Neuron (in vitro differentiated cells): ENCODE data around the gene DNAAF2.
A peak's percentile ranks its signal among the peaks of the same experiment; 100 is the strongest.
"Not testable (repeated sequence)": the region's sequence is repeated elsewhere in the genome, so short reads cannot be mapped to it uniquely, and the experiment has no call there.

Experiments
- H2AFZ ChIP-seq: one replicate; pipeline ENCODE4 v1.6.1; 2013; ENCODE audit warnings: low read depth, mild to moderate bottlenecking, inconsistent platforms, low read length, moderate library complexity
- H3K27me3 ChIP-seq: one replicate; pipeline ENCODE4 v1.6.1; 2013; ENCODE audit warnings: low read length; ENCODE audit not compliant: insufficient read depth
- H3K36me3 ChIP-seq: one replicate; pipeline ENCODE4 v1.6.1; 2013; ENCODE audit warnings: low read length; ENCODE audit not compliant: insufficient read depth
- H3K4me1 ChIP-seq: one replicate; pipeline ENCODE4 v1.6.1; 2013; ENCODE audit warnings: low read length; ENCODE audit not compliant: insufficient read depth
- H3K4me3 ChIP-seq: 2 replicates; pipeline ENCODE4 v1.5.1; 2013; ENCODE audit warnings: mild to moderate bottlenecking, low read length, moderate library complexity
- H3K9me3 ChIP-seq: one replicate; pipeline ENCODE4 v1.6.1; 2013; ENCODE audit warnings: low read length

Gene DNAAF2

DNA sequence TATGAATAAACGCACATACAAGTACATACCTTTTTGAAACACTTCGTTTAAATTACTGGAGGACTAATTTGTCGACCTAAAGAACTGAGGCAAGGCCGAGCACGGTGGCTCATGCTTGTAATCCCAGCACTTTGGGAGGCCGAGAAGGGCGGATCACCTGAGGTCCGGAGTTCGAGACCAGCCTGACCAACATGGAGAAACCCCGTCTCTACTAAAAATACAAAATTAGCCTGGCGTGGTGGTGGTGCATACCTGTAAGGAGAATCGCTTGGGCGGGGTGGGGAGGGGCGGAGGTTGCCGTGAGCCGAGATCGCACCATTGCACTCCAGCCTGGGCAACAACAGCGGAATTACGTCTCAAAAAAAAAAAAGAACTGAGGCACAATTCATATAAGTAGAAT, 15.8 kb downstream of the DNAAF2 start:
- H3K9me3 ChIP-seq, H3K27me3 ChIP-seq, H2AFZ ChIP-seq: not testable (repeated sequence)
- peaks cover 31% of the 10 kb centered on the region for H3K36me3 ChIP-seq
- peaks cover 37% of the 10 kb centered on the region for H3K4me1 ChIP-seq
- H3K4me3 ChIP-seq, result peak overlapping the region; percentile 88

GRCh38 chr14:49617852-49618519, 17.1 kb downstream of the DNAAF2 start:
- Histone ChIP-seq H3K9me3 (no peaks in the 10 kb centered on the region), H3K27me3 (no peaks in the 10 kb centered on the region), H3K4me3 (no peak overlapping the region), H2AFZ (no peak overlapping the region), H3K36me3 (peaks cover 32% of the 10 kb centered on the region), H3K4me1 (peaks cover 30% of the 10 kb centered on the region)

DNA sequence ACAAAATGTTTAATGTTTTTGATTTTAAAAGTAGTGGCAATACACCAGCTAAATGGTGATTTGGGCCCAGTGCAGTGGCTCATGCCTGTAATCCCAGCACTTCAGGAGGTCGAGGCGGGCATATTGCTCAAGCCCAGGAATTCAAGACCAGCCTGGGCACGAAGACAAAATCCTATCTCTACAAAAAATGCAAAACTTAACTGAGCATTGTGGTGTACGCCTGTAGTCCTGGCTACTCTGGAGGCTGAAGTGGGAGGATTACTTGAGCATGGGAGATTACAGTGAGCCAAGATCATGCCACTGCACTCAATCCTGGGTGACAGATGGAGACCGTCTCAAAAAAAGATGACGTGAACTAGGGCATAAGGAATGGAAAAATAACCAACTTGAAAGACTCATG, 19.3 kb downstream of the DNAAF2 start:
- peaks cover 34% of the 10 kb centered on the region for H3K36me3 ChIP-seq
- no peaks in the 10 kb centered on the region for H3K27me3 ChIP-seq
- no peaks in the 10 kb centered on the region for H3K9me3 ChIP-seq
- H2AFZ ChIP-seq, result no peak overlapping the region
- peaks cover 12% of the 10 kb centered on the region for H3K4me1 ChIP-seq
- no peak overlapping the region for H3K4me3 ChIP-seq

GRCh38 chr14:49614196-49614595, 20.8 kb downstream of the DNAAF2 start:
- no peak overlapping the region for H2AFZ ChIP-seq
- H3K4me1 ChIP-seq, result peaks cover 5% of the 10 kb centered on the region
- no peak overlapping the region for H3K4me3 ChIP-seq
- no peaks in the 10 kb centered on the region for H3K9me3 ChIP-seq
- H3K36me3 ChIP-seq, result peaks cover 41% of the 10 kb centered on the region
- H3K27me3 ChIP-seq, result no peaks in the 10 kb centered on the region

DNA sequence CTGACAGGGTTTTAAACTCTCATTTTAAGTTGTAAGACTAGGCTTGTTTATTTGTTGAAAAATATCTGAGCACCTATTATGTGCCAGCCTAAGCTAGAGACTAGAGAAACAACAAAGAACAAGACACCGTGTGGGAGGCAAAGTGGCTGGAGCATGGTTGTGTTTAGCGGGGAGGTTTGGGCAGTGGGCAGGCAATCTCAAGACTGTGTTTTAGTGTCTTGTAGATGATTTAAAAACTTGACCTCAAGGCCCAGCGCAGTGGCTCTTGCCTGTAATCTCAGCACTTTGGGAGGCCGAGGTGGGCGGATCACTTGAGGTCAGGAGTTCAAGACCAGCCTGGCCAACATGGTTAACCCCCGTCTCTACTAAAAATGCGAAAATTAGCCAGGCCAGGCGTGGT, 22.4 kb downstream of the DNAAF2 start:
- H3K4me3 ChIP-seq, result no peak overlapping the region
- H3K27me3 ChIP-seq, result no peaks in the 10 kb centered on the region
- H3K4me1 ChIP-seq, result no peaks in the 10 kb centered on the region
- H3K36me3 ChIP-seq, result peaks cover 30% of the 10 kb centered on the region
- no peaks in the 10 kb centered on the region for H3K9me3 ChIP-seq
- H2AFZ ChIP-seq, result no peak overlapping the region

- H3K4me1 ChIP-seq, result no peaks in the 10 kb centered on the region
- H3K27me3 ChIP-seq, result no peaks in the 10 kb centered on the region
- H2AFZ ChIP-seq, result no peak overlapping the region
- H3K9me3 ChIP-seq, result no peaks in the 10 kb centered on the region
- no peak overlapping the region for H3K4me3 ChIP-seq
- peaks cover 30% of the 10 kb centered on the region for H3K36me3 ChIP-seq
Observed at GRCh38 chr14:49612251-49612650, 22.8 kb downstream of the DNAAF2 start.

- Histone ChIP-seq H3K27me3 (no peaks in the 10 kb centered on the region), H3K9me3 (no peaks in the 10 kb centered on the region), H3K36me3 (peaks cover 45% of the 10 kb centered on the region), H2AFZ (no peak overlapping the region), H3K4me1 (no peaks in the 10 kb centered on the region), H3K4me3 (no peak overlapping the region)
Observed at GRCh38 chr14:49607583-49607982, 27.5 kb downstream of the DNAAF2 start.

GRCh38 chr14:49598485-49599300, 36.4 kb downstream of the DNAAF2 start, which contains the start of gene LRR1:
LRR1 (plus strand) TSS chr14:49598940; CDS start chr14:49599021, 81 bp downstream.
- peaks cover 14% of the 10 kb centered on the region for H3K36me3 ChIP-seq
- peaks cover 15% of the 10 kb centered on the region for H3K4me1 ChIP-seq
- peak within 1 kb of the TSS; percentile 95 for H2AFZ ChIP-seq
- H3K27me3 ChIP-seq, result no peaks in the 10 kb centered on the region
- no peaks in the 10 kb centered on the region for H3K9me3 ChIP-seq
- H3K4me3 ChIP-seq, result peak within 1 kb of the TSS; percentile 98

DNA sequence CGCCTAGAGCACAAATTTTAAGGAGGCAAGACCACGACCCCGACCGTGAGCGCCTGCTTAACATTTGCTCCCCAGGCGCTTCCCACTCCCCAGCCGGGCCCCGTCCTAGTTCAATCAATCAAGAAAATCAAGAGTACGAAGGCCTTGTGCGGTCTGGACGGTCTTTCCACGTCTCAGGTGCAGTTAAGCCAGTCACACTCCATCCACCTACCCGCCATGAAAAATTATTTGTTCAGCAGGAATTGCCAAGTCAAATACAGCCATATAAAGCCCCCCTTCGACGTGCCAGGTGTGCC, 36.9 kb downstream of the DNAAF2 start:
- Histone ChIP-seq H3K4me1 (peaks cover 15% of the 10 kb centered on the region), H3K36me3 (peaks cover 10% of the 10 kb centered on the region), H3K9me3 (no peaks in the 10 kb centered on the region), H2AFZ (peak overlapping the region; percentile 95), H3K27me3 (no peaks in the 10 kb centered on the region), H3K4me3 (peak overlapping the region; percentile 98)

DNA sequence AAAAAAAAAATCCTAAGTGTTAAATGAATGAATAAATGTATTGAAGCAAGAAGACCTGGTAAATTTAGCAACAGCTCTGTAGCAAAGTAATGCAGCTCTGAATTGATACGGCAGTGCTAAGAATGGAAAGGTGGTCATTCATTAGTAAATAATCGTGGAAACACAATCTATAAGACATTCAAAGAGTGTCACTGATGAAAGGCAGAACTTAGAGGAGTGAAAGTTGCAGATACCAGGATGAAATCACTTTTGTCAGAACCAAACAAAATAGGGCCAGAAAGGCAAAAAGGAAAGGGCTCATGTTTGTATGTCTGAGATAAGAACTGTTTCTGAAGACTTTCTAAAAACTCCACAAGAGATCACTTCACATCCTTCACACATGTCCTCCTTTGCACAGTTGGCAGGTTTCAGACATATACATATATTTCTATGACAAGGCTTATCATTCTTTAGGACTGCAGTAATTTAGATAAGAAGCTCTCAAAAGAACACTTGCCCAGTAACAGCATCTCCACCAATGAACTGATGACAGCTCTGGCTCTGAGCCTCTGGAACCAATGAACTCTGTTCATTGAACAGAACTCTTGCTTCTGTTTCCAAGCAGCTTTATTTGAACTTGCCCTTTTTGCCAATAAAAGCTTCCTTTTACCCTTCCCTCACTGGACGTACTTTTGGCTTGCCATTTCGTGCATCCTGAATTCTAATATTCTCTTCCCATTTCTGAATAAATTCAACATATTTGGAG, 40.5 kb downstream of the DNAAF2 start:
- Histone ChIP-seq H3K9me3 (no peaks in the 10 kb centered on the region), H2AFZ (no peak overlapping the region), H3K36me3 (no peaks in the 10 kb centered on the region), H3K4me1 (peaks cover 10% of the 10 kb centered on the region), H3K27me3 (no peaks in the 10 kb centered on the region), H3K4me3 (no peak overlapping the region)

DNA sequence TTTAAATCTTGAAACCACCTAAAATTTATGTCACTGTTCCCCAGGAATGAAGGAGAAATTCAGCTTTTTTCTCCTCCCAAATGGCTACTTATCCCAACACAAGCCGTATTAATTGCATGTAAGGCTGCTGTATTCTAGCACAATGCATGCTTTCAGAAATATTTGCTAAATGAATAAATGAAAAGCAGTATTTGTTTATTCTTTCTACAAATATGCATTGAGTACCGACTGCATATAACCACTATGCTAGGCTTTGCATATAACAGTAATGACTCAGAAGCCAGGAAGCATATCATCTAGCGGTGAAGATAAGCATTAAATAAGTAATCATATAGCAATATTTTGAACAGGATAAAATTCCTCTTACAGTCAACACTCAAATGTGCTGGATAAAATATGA, 42.0 kb downstream of the DNAAF2 start:
- Histone ChIP-seq H2AFZ (no peak overlapping the region), H3K9me3 (no peaks in the 10 kb centered on the region), H3K4me3 (no peak overlapping the region), H3K36me3 (no peaks in the 10 kb centered on the region), H3K27me3 (no peaks in the 10 kb centered on the region), H3K4me1 (peaks cover 9% of the 10 kb centered on the region)

DNA sequence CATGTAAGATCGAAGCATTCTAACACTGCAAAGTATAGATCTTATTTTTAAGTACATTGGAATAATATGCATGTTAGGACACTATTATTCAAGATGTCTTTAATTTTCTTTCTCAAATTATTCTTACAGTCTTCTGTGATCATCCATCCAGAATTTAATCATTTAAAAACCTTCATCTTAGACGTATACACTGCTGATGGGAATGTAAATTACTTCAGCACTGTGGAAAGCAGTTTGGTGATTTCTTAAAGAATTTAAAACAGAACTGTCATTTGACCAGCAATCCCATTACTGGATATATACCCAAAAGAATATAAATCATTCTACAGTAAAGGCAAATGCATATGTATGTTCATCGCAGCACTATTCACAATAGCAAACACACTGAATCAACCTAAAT, 45.7 kb downstream of the DNAAF2 start:
- Histone ChIP-seq H3K9me3 (no peaks in the 10 kb centered on the region), H3K4me1 (peaks cover 9% of the 10 kb centered on the region), H3K36me3 (peaks cover 6% of the 10 kb centered on the region), H3K4me3 (no peak overlapping the region), H3K27me3 (no peaks in the 10 kb centered on the region), H2AFZ (no peak overlapping the region)
